ENCODE measurements around the gene RASL10B.

DNA sequence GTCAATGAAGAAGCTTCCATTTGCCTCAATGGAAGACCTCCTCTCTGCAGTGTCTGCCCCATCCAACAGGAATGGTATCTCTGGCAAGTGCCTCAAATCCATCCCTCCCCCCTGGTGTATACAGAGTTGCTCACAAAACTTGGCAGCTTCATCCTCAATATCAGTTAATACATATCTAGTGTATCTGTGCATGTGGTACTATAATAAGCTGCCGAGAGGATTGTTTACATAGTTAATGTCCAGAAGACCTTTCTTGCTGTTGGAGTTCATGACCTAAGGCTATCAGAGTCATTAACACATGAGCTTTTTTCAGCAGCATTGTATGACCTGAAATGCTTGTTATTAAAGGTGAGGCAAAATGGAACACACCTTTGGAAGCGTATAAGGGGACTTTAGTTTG is 14.0 kb upstream of the RASL10B start:
- TF ChIP-seq EP300 (IDR thresholded peaks at IDR 0.05): no peak
- no peak for TF ChIP-seq POLR2A (IDR thresholded peaks at IDR 0.05; ENCODE audit: low read depth)
- TF ChIP-seq, protein P1, sequence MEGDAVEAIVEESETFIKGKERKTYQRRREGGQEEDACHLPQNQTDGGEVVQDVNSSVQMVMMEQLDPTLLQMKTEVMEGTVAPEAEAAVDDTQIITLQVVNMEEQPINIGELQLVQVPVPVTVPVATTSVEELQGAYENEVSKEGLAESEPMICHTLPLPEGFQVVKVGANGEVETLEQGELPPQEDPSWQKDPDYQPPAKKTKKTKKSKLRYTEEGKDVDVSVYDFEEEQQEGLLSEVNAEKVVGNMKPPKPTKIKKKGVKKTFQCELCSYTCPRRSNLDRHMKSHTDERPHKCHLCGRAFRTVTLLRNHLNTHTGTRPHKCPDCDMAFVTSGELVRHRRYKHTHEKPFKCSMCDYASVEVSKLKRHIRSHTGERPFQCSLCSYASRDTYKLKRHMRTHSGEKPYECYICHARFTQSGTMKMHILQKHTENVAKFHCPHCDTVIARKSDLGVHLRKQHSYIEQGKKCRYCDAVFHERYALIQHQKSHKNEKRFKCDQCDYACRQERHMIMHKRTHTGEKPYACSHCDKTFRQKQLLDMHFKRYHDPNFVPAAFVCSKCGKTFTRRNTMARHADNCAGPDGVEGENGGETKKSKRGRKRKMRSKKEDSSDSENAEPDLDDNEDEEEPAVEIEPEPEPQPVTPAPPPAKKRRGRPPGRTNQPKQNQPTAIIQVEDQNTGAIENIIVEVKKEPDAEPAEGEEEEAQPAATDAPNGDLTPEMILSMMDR (IDR thresholded peaks at IDR 0.05): no peak
- no peak for TF ChIP-seq POLR2AphosphoS5 (IDR thresholded peaks at IDR 0.05)
